KMS-11 (cell line): ENCODE measurements around the gene USP32.

ENCODE experiments used
- H2AFZ ChIP-seq: fragments of 200-600 bp; sonication (generic); 2 replicates; pipeline ENCODE4 v1.6.1; 2016; ENCODE audit warnings: antibody characterized with exemption, mixed run types, low read depth
- H3K27ac ChIP-seq: fragments of 200-600 bp; sonication (generic); 2 replicates; pipeline ENCODE4 v1.6.1; 2016; ENCODE audit warnings: mild to moderate bottlenecking, mixed run types
- H3K27me3 ChIP-seq: fragments of 200-600 bp; sonication (generic); 2 replicates; pipeline ENCODE4 v1.6.1; 2017; ENCODE audit warnings: mild to moderate bottlenecking, low read depth, mixed run types, moderate library complexity; ENCODE audit not compliant: insufficient read depth
- H3K36me3 ChIP-seq: fragments of 200-600 bp; sonication (generic); 2 replicates; pipeline ENCODE4 v1.6.1; 2017; ENCODE audit warnings: mild to moderate bottlenecking, mixed run types; ENCODE audit not compliant: insufficient read depth
- H3K4me1 ChIP-seq: fragments of 200-600 bp; sonication (generic); 2 replicates; pipeline ENCODE4 v1.6.1; 2016; ENCODE audit warnings: mild to moderate bottlenecking, low read depth, mixed run types; ENCODE audit not compliant: poor library complexity, severe bottlenecking
- H3K4me2 ChIP-seq: fragments of 200-600 bp; sonication (generic); 2 replicates; pipeline ENCODE4 v1.7.0; 2016; ENCODE audit warnings: mild to moderate bottlenecking, mixed run types
- H3K4me3 ChIP-seq: fragments of 200-600 bp; sonication (generic); IDR thresholded peaks from 2 replicates; pipeline ENCODE4 v1.6.1; 2017; ENCODE audit warnings: low read depth, low read length, mixed read lengths; ENCODE audit not compliant: insufficient read depth
- H3K79me2 ChIP-seq: fragments of 200-600 bp; sonication (generic); 2 replicates; pipeline ENCODE4 v1.6.1; 2016; ENCODE audit warnings: low read depth, mixed run types; ENCODE audit not compliant: insufficient read depth
- H3K9ac ChIP-seq: fragments of 200-600 bp; sonication (generic); 2 replicates; pipeline ENCODE4 v1.6.1; 2016; ENCODE audit warnings: mild to moderate bottlenecking, mixed run types
- H4K20me1 ChIP-seq: fragments of 200-600 bp; sonication (generic); 2 replicates; pipeline ENCODE4 v1.6.1; 2016; ENCODE audit warnings: mild to moderate bottlenecking, mixed run types; ENCODE audit not compliant: insufficient read depth
- TF ChIP-seq, protein P1 (sequence below): fragments of 200-600 bp; sonication (generic); conservative IDR thresholded peaks from 2 replicates; pipeline ENCODE4 v1.6.1; 2017; ENCODE audit warnings: low read depth, mild to moderate bottlenecking, antibody characterized with exemption, low read length, moderate library complexity, mixed read lengths

The USP32 gene

DNA sequence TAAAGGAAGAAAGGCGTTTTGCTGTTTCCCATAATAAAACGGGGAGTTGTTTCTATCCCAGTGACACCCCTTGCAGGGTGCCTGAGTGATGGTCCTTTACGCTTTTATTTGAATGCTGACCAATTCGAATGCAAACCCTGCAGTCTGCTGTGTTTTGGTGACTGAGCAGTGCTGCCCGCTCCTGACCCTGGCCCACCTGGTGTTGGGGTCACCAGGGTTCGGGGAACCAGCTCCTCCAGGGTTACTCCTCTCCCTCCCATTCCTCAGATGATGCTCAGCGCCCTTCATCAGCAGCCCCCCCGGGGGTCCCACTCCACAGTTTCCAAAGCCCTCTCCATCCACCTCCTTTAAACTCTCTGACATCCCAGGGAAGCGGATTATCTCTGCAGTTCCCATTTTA, 236.1 kb downstream of the USP32 start:
- no peak overlapping the region for H3K4me2 ChIP-seq
- no peak overlapping the region for H3K27ac ChIP-seq
- H3K36me3 ChIP-seq = no peaks in the 10 kb centered on the region
- H4K20me1 ChIP-seq = no peaks in the 10 kb centered on the region
- TF ChIP-seq, protein P1, sequence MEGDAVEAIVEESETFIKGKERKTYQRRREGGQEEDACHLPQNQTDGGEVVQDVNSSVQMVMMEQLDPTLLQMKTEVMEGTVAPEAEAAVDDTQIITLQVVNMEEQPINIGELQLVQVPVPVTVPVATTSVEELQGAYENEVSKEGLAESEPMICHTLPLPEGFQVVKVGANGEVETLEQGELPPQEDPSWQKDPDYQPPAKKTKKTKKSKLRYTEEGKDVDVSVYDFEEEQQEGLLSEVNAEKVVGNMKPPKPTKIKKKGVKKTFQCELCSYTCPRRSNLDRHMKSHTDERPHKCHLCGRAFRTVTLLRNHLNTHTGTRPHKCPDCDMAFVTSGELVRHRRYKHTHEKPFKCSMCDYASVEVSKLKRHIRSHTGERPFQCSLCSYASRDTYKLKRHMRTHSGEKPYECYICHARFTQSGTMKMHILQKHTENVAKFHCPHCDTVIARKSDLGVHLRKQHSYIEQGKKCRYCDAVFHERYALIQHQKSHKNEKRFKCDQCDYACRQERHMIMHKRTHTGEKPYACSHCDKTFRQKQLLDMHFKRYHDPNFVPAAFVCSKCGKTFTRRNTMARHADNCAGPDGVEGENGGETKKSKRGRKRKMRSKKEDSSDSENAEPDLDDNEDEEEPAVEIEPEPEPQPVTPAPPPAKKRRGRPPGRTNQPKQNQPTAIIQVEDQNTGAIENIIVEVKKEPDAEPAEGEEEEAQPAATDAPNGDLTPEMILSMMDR = no peak
- H3K27me3 ChIP-seq = peaks cover 18% of the 10 kb centered on the region; the same call in 1 of the 2 replicates
- no peaks in the 10 kb centered on the region for H3K4me1 ChIP-seq
- no peak overlapping the region for H3K9ac ChIP-seq
- no peaks in the 10 kb centered on the region for H3K79me2 ChIP-seq
- H2AFZ ChIP-seq = no peak overlapping the region
- no peak overlapping the region for H3K4me3 ChIP-seq

DNA sequence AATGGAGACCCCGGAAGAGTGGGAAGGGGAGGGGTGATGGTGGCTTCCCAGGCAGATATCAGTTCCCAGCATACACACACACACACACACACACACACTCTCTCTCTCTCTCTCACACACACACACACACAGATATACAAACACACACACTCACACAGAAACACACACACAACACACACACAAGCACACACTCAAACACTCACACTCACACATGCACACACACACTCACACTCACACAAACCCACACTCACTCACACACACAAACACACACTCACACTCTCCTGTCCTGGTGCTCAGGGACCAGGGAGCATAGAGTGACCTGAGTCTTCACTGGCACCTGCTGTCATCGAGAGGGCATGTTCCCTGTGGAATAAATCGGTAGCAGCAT, 236.5 kb downstream of the USP32 start:
- TF ChIP-seq, protein P1 = no peak
- Histone ChIP-seq H3K36me3 (no peaks in the 10 kb centered on the region), H3K9ac (no peak overlapping the region), H3K4me3 (no peak overlapping the region), H2AFZ (no peak overlapping the region), H3K4me2 (no peak overlapping the region), H3K27me3 (peaks cover 18% of the 10 kb centered on the region; the same call in 1 of the 2 replicates), H3K79me2 (no peaks in the 10 kb centered on the region), H4K20me1 (no peaks in the 10 kb centered on the region), H3K27ac (no peak overlapping the region), H3K4me1 (no peaks in the 10 kb centered on the region)

DNA sequence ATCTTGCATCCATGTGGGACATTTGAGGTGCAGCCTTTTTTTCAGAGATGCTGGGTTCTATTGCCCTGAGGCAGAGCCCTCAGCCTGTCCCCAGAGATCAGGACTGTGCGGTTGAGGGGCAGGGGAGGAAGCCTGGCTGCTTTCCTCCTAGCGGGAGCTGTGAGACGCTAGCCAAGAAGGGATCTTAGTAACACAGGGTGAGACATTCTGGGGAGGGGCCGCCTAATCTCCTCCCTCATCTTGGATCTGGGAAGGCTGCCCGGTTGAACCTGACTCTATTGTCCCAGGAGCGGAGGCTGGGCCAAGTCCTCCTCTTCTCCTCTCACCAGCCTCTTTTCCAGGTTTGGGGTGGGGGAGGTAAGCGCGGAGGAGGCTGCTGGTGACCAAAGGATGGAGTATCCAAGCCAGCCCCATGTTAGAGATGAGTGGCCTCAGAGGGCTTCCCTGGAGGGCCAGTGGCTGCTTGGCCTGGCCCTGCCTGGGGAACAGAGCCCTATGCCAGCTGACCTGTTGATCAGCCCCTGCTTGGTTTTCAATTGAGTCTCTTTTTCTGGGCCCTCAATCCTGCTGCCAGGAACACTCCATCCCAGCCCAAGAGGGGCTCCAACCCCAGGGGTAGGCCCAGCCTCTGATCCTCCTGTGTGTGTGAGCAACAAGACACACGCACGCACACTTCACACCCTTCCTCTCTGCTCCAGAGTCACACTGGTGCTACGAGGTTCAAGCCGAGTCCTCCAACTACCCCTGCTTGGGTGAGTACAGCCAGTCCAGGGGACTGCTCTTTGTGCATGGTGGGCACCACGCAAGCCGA, 237.1 kb downstream of the USP32 start:
- Histone ChIP-seq H3K4me2 (no peak overlapping the region), H3K36me3 (no peaks in the 10 kb centered on the region), H4K20me1 (no peaks in the 10 kb centered on the region), H2AFZ (no peak overlapping the region), H3K9ac (no peak overlapping the region), H3K4me3 (no peak overlapping the region), H3K79me2 (no peaks in the 10 kb centered on the region), H3K27ac (no peak overlapping the region), H3K4me1 (no peaks in the 10 kb centered on the region), H3K27me3 (peaks cover 18% of the 10 kb centered on the region; the same call in 1 of the 2 replicates)
- TF ChIP-seq, protein P1 = no peak

DNA sequence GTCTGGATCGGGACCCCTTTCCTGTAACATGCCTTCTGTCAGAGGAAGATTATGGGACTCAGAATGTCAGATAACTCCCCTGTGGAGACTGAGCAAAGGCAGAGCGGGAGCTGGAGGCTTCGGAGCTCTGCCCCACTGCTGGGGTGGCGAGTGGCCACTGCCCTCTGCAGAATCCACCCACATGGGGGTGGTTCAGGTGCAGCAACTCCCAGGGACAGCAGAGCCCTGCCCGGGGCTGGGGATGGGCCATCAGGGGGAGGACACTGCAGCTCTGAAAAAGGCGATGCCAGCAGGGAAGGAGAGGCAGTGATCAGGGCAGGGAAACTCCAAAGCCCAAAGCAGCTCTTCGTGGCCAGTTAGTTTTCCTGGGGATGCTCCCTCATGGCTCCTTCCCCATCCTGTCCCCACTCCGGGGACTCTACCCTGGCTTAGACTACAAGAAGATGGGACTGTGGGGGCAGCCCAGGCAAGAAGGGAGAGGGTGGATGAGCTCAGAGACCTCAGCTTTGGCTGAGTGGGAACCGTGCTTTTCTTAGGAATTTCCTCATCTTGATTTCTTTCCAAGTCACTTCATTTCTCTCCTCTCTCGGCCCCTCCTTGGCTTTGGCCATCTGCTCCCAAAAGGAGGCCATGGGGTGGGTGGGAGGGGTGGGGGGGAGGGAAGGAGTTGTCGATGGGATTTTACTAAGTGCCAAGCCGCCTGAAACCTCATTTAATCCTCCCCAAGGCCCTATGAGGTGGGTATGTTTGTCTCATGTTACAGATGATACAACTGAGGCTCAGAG, 238.1 kb downstream of the USP32 start:
- no peaks in the 10 kb centered on the region for H3K36me3 ChIP-seq
- no peaks in the 10 kb centered on the region for H3K4me1 ChIP-seq
- no peak overlapping the region for H2AFZ ChIP-seq
- no peak overlapping the region for H3K4me3 ChIP-seq
- no peaks in the 10 kb centered on the region for H4K20me1 ChIP-seq
- H3K27ac ChIP-seq = no peak overlapping the region
- TF ChIP-seq, protein P1 = no peak
- no peak overlapping the region for H3K4me2 ChIP-seq
- no peaks in the 10 kb centered on the region for H3K79me2 ChIP-seq
- no peak overlapping the region for H3K9ac ChIP-seq
- H3K27me3 ChIP-seq = peaks cover 14% of the 10 kb centered on the region; the same call in 1 of the 2 replicates
